GM12878 (cell line): ENCODE measurements around the gene SLC24A4. TPM values are rescaled to one million over a fixed set of nuclear protein-coding genes. Genes with fewer than 3 reads are reported as not detected.

Experiments used
- ATAC-seq: fragments of 200-7000 bp; cut with Tn5 transposase; 3 replicates; pipeline ENCODE4 v1.9.1; 2020; ENCODE audit warnings: mild to moderate bottlenecking, moderate library complexity
- BruUV-seq: library from RNA; stranded (reverse); fragments of 400-500 nt; replicated peaks from 2 replicates; lab custom pipeline; 2021; lab: Mats Ljungman, UMichigan
- CTCF ChIA-PET: fragments of 300-600 bp; sonication (Branson Sonifier 250); formaldehyde crosslinking; extraction: SDS; loops from one replicate; lab custom pipeline; 2021; ENCODE audit warnings: inconsistent platforms; lab: Yijun Ruan, JAX
- POLR2A ChIA-PET: fragments of 350-600 bp; formaldehyde crosslinking; extraction: SDS; loops from one replicate; lab custom pipeline; 2021; ENCODE audit warnings: inconsistent platforms; lab: Charles Lee
- RAD21 ChIA-PET: fragments of 300-600 bp; sonication (Branson Sonifier 250); formaldehyde crosslinking; loops from one replicate; lab custom pipeline; 2023; ENCODE audit warnings: antibody characterized with exemption; ENCODE audit not compliant: unreplicated experiment; lab: Charles Lee
- SMC1A ChIA-PET: fragments of 300-600 bp; sonication (Branson Sonifier 250); formaldehyde crosslinking; loops from one replicate; lab custom pipeline; 2023; ENCODE audit not compliant: unreplicated experiment, uncharacterized antibody; lab: Charles Lee
- DNase-seq: peaks from one replicate; pipeline ENCODE4 v3.0.0-alpha.2; 2011; ENCODE audit warnings: low read depth, low spot score
- FAIRE-seq: peaks from 3 replicates; lab custom pipeline; 2011; peaks lifted over from hg19 to GRCh38; lab: Jason Lieb, UNC
- H2AFZ ChIP-seq: 2 replicates; pipeline ENCODE4 v1.6.0; 2011; ENCODE audit warnings: low read depth, low read length, control low read depth; ENCODE audit not compliant: control insufficient read depth
- H3K27ac ChIP-seq: 2 replicates; pipeline ENCODE4 v1.5.1; 2011; ENCODE audit warnings: control low read depth; ENCODE audit not compliant: control insufficient read depth, insufficient read depth
- H3K27me3 ChIP-seq, 2 experiments: replicated peaks in 1 of 2; 2 replicates each; pipeline versions ENCODE4 v1.6.0 to v1.6.1; 2011; ENCODE audit warnings: low read length in 1 of 2; ENCODE audit not compliant: control insufficient read depth in 2 of 2, insufficient read depth in 2 of 2
- H3K36me3 ChIP-seq, 2 experiments: 2 replicates each; pipeline ENCODE4 v1.5.1; 2011; ENCODE audit warnings: low read length in 1 of 2; ENCODE audit not compliant: control insufficient read depth in 2 of 2, insufficient read depth in 2 of 2
- H3K4me1 ChIP-seq: 2 replicates; pipeline ENCODE4 v1.6.1; 2011; ENCODE audit warnings: mild to moderate bottlenecking, low read length, moderate library complexity, mixed read lengths; ENCODE audit not compliant: control insufficient read depth, insufficient read depth
- H3K4me2 ChIP-seq: 2 replicates; pipeline ENCODE4 v1.6.0; 2011; ENCODE audit warnings: control low read depth; ENCODE audit not compliant: control insufficient read depth, insufficient read depth
- H3K4me3 ChIP-seq: fragments of 200-600 bp; sonication (generic); 2 replicates; pipeline ENCODE4 v1.5.1; 2016
- H3K79me2 ChIP-seq: 2 replicates; pipeline ENCODE4 v1.6.0; 2011; ENCODE audit warnings: low read length; ENCODE audit not compliant: control insufficient read depth, insufficient read depth
- H3K9ac ChIP-seq: 2 replicates; pipeline ENCODE4 v1.8.0; 2011; ENCODE audit warnings: low read length, control low read depth, mixed read lengths; ENCODE audit not compliant: control insufficient read depth, insufficient read depth
- H3K9me3 ChIP-seq: replicated peaks from 3 replicates; pipeline ENCODE4 v1.5.1; 2011; ENCODE audit warnings: mild to moderate bottlenecking, low read length; ENCODE audit not compliant: control insufficient read depth, insufficient read depth
- H4K20me1 ChIP-seq: 2 replicates; pipeline ENCODE4 v1.6.0; 2011; ENCODE audit not compliant: control insufficient read depth, insufficient read depth
- ETV6 ChIP-seq, 2 experiments: fragments of 450-650 bp in 1 of 2; IDR thresholded peaks in 1 of 2; conservative IDR thresholded peaks in 1 of 2; 2 replicates each; pipeline ENCODE4 v1.6.1; 2014; ENCODE audit warnings: antibody characterized with exemption in 1 of 2, borderline replicate concordance in 1 of 2, low read depth in 1 of 2, mild to moderate bottlenecking in 1 of 2, moderate library complexity in 1 of 2
- IRF5 ChIP-seq: fragments of 450-650 bp; IDR thresholded peaks from 2 replicates; pipeline ENCODE4 v1.6.1; 2017; ENCODE audit warnings: borderline replicate concordance
- MEF2A ChIP-seq: IDR thresholded peaks from 2 replicates; pipeline ENCODE4 v1.6.1; 2011; ENCODE audit warnings: low read depth, mild to moderate bottlenecking, low read length, moderate library complexity; ENCODE audit not compliant: insufficient read depth
- MEF2B ChIP-seq: fragments of 450-650 bp; IDR thresholded peaks from 2 replicates; pipeline ENCODE4 v1.6.1; 2018; ENCODE audit warnings: mild to moderate bottlenecking, moderate library complexity; ENCODE audit not compliant: partially characterized antibody, poor library complexity, severe bottlenecking
- MTA2 ChIP-seq: fragments of 450-650 bp; IDR thresholded peaks from 2 replicates; pipeline ENCODE4 v1.6.1; 2016; ENCODE audit warnings: low read depth, mild to moderate bottlenecking, moderate library complexity
- MXI1 ChIP-seq: fragments of 150-350 bp; IDR thresholded peaks from 2 replicates; pipeline ENCODE4 v1.6.1; 2011; ENCODE audit warnings: low read depth, mild to moderate bottlenecking, inconsistent platforms, low read length, improper control_type of control experiment
- MYC ChIP-seq: IDR thresholded peaks from 2 replicates; pipeline ENCODE4 v1.6.1; 2011; ENCODE audit warnings: mild to moderate bottlenecking, low read length, moderate library complexity, inconsistent platforms; ENCODE audit not compliant: insufficient read depth, insufficient replicate concordance, insufficient read length, severe bottlenecking
- NR2C1 ChIP-seq: fragments of 450-650 bp; IDR thresholded peaks from 2 replicates; pipeline ENCODE4 v1.6.1; 2017; ENCODE audit warnings: antibody characterized with exemption, mild to moderate bottlenecking, moderate library complexity
- RCOR1 ChIP-seq: conservative IDR thresholded peaks from 2 replicates; pipeline ENCODE4 v1.6.1; 2012; ENCODE audit warnings: low read depth, low read length, improper control_type of control experiment
- RELA ChIP-seq: fragments of 450-650 bp; IDR thresholded peaks from 2 replicates; pipeline ENCODE4 v1.8.0; 2014; ENCODE audit warnings: borderline replicate concordance; ENCODE audit not compliant: partially characterized antibody
- RFX5 ChIP-seq: IDR thresholded peaks from 2 replicates; pipeline ENCODE4 v1.6.1; 2011; ENCODE audit warnings: low read depth, low read length, improper control_type of control experiment
- SMARCA5 ChIP-seq: fragments of 450-650 bp; IDR thresholded peaks from 2 replicates; pipeline ENCODE4 v1.6.1; 2017; ENCODE audit warnings: mild to moderate bottlenecking
- STAT1 ChIP-seq: fragments of 450-650 bp; conservative IDR thresholded peaks from 2 replicates; pipeline ENCODE4 v1.6.1; 2014; ENCODE audit warnings: antibody characterized with exemption, mild to moderate bottlenecking
- SUPT20H ChIP-seq: IDR thresholded peaks from 2 replicates; pipeline ENCODE4 v1.6.1; 2011; ENCODE audit warnings: low read depth, mild to moderate bottlenecking, low read length, moderate library complexity, borderline replicate concordance; ENCODE audit not compliant: control insufficient read depth
- TAF1 ChIP-seq: IDR thresholded peaks from 2 replicates; pipeline ENCODE4 v1.6.1; 2011; ENCODE audit warnings: mild to moderate bottlenecking, low read depth, low read length, borderline replicate concordance
- TBL1XR1 ChIP-seq: IDR thresholded peaks from 2 replicates; pipeline ENCODE4 v1.6.1; 2012; ENCODE audit warnings: low read depth, low read length, improper control_type of control experiment
- TCF12 ChIP-seq: IDR thresholded peaks from 2 replicates; pipeline ENCODE4 v1.6.1; 2011; ENCODE audit warnings: low read depth, mild to moderate bottlenecking, low read length
- USF2 ChIP-seq: IDR thresholded peaks from 2 replicates; pipeline ENCODE4 v1.6.1; 2011; ENCODE audit warnings: low read depth, low read length, improper control_type of control experiment, borderline replicate concordance
- ZNF207 ChIP-seq: fragments of 450-650 bp; IDR thresholded peaks from 2 replicates; pipeline ENCODE4 v1.6.1; 2014; ENCODE audit warnings: antibody characterized with exemption, mild to moderate bottlenecking, borderline replicate concordance
- WGBS: methylation state at CpG from one replicate; pipeline ENCODE4 v1.1.6; 2016; ENCODE audit warnings: low lambda C conversion rate; ENCODE audit not compliant: insufficient replicate concordance, insufficient coverage; ENCODE audit errors: missing lambda C conversion rate; 5-methylcytosine and 5-hydroxymethylcytosine counted together
- in situ Hi-C: fragments of 300-500 bp; cut with MboI; formaldehyde crosslinking; loops from 9 replicates; pipeline ENCODE4 v1.14.3; 2018; ENCODE audit warnings: mixed read lengths
- intact Hi-C: fragments of 100-400 bp; cut with micrococcal nuclease; formaldehyde crosslinking; loops from one replicate; pipeline ENCODE4 v1.14.2; 2022; ENCODE audit not compliant: unreplicated experiment
- polyA plus RNA-seq, 11 experiments: library from polyadenylated mRNA; depleted of rRNA in 4 of 11; unstranded in 6 of 11; stranded (reverse) in 5 of 11; fragments of >200 nt; fragmentation: Nextera tagmentation in 4 of 11; fragmentation: Illumina TruSeq in 1 of 11; extraction: Ambion mirVana in 4 of 11; extraction: Trizol in 1 of 11; gene quantifications; 1 replicate in 1 of 11; 2 replicates in 10 of 11; pipeline versions ENCODE4 v1.2.1 to v1.2.3, GENCODE V29; 2011 to 2016; ENCODE audit warnings: inconsistent platforms in 2 of 11, missing spikeins in 2 of 11, low read depth in 1 of 11
- total RNA-seq, 4 experiments: library from RNA; depleted of rRNA in 3 of 4; stranded (reverse); fragments of >200 nt in 3 of 4; fragmentation: Illumina TruSeq in 1 of 4; extraction: Trizol in 1 of 4; gene quantifications; 2 replicates each; pipeline versions ENCODE4 v1.2.1 to v1.2.3, GENCODE V29; 2013 to 2021
- TF ChIP-seq, protein P1 (sequence below): IDR thresholded peaks from 2 replicates; pipeline ENCODE4 v1.6.1; 2012; ENCODE audit warnings: low read length, inconsistent platforms

The SLC24A4 gene
- total and polyA plus RNA-seq, 10 of the 15 experiments (the other 5 are each of a cell fraction or from before 2014, with no cell fraction given), result under 0.01 to 0.46 (median 0.04) TPM; not detected in 5

DNA sequence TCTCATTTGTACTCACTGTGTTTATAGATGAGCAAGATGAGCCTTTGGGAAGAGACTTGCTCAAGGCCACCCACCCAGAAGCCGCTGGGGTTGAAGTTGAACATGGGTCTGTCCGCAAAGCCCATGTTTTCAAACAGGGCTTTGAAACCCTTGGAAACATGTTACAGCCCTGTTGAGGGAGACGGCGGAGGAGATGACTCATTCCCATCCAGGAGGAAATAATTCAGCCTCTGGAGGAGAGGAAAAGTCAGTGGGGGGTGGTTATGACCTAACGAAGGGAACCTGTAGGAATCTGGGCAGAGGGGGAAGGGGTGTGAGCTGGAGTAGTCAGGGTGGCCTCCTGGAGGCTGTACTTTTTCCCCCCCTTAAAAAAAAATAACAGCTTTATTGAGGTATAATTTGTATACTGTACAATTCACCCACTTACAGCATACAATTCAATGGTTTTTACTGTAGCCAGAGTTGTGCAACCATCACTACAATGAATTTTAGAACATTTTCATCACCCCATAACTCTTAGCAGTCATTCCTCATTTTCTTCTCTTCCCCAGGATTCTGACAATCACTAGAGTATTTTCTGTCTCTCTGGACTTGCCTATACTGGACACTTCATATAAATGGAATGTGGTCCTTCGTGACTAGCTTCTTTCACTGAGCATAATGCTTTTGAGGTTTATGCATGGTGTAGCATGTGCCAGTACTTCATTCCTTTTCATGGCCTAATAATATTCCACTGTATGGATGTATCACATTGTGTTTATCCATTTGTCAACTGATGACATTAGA is 188.7 kb downstream of the SLC24A4 start:
- no peaks in the 10 kb centered on the region for H3K36me3 ChIP-seq
- no TSS peak for BruUV-seq
- 89% methylated on average over 6 of the region's 6 CpGs for WGBS
- TF ChIP-seq RCOR1, result no peak
- no peak for TF ChIP-seq USF2
- TF ChIP-seq, protein P1, sequence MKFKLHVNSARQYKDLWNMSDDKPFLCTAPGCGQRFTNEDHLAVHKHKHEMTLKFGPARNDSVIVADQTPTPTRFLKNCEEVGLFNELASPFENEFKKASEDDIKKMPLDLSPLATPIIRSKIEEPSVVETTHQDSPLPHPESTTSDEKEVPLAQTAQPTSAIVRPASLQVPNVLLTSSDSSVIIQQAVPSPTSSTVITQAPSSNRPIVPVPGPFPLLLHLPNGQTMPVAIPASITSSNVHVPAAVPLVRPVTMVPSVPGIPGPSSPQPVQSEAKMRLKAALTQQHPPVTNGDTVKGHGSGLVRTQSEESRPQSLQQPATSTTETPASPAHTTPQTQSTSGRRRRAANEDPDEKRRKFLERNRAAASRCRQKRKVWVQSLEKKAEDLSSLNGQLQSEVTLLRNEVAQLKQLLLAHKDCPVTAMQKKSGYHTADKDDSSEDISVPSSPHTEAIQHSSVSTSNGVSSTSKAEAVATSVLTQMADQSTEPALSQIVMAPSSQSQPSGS, result no peak
- no peak for TF ChIP-seq ETV6 (conservative IDR thresholded peaks at IDR 0.05 in 1 of 2, IDR thresholded peaks at IDR 0.05 in 1 of 2; ENCODE audit: borderline replicate concordance in 1 of 2, low read depth in 1 of 2)
- TF ChIP-seq TBL1XR1, result no peak
- TF ChIP-seq RFX5, result no peak
- TF ChIP-seq MTA2, result no peak
- TF ChIP-seq MEF2B, result no peak
- no peak for TF ChIP-seq SMARCA5
- no peak for TF ChIP-seq ZNF207
- no peak for TF ChIP-seq SUPT20H
- TF ChIP-seq TCF12, result no peak
- no peak for TF ChIP-seq MEF2A
- no peak for TF ChIP-seq MYC
- no peak for TF ChIP-seq TAF1
- no peak for TF ChIP-seq STAT1
- no peak for TF ChIP-seq RELA
- no peak for TF ChIP-seq NR2C1
- TF ChIP-seq IRF5, result no peak
- no peak for TF ChIP-seq MXI1
- no peak overlapping the region for H3K4me2 ChIP-seq
- intact Hi-C loops, result loop anchor here (5.0 kb wide), 1 partner anchor 76 kb away; no protein-coding TSS in a partner anchor
- ChIA-PET POLR2A (no interaction called here), SMC1A (interaction anchor here (2.3 kb wide), 1 partner anchor 65 kb away, joined by 6 read pairs; no protein-coding TSS in a partner anchor), RAD21 (interaction anchor here (1.6 kb wide), 1 partner anchor 52 kb away, joined by 5 read pairs; no protein-coding TSS in a partner anchor), CTCF (no interaction called here)
- FAIRE-seq (no peak), ATAC-seq (no peak), DNase-seq (no peak)
- no peak overlapping the region for H3K9ac ChIP-seq
- H3K9me3 ChIP-seq, result no peaks in the 10 kb centered on the region
- H4K20me1 ChIP-seq, result no peaks in the 10 kb centered on the region
- H2AFZ ChIP-seq, result no peak overlapping the region
- peaks cover 8% of the 10 kb centered on the region; the same call in 1 of the 2 replicates for H3K79me2 ChIP-seq
- in situ Hi-C loops, result no loop called here
- H3K4me1 ChIP-seq, result peaks cover 20% of the 10 kb centered on the region
- no peak overlapping the region for H3K4me3 ChIP-seq
- H3K27me3 ChIP-seq, result no peaks in the 10 kb centered on the region; a peak in 1 of 4 replicates
- no peak overlapping the region for H3K27ac ChIP-seq
